A673 (cell line): ENCODE results near the gene GET4.

Experiments
- EZH2 ChIP-seq: fragments of 200-600 bp; sonication (generic); IDR thresholded peaks from 2 replicates; pipeline ENCODE4 v1.6.1; 2017; ENCODE audit warnings: borderline replicate concordance, low read depth, mild to moderate bottlenecking, mixed read lengths, antibody characterized with exemption, low read length; ENCODE audit not compliant: poor library complexity, severe bottlenecking
- TF ChIP-seq, protein P1 (sequence below): fragments of 300-800, 200-600 bp; sonication (generic); conservative IDR thresholded peaks from 2 replicates; pipeline ENCODE4 v1.5.1; 2017; ENCODE audit warnings: low read depth, mild to moderate bottlenecking, antibody characterized with exemption, low read length, moderate library complexity, mixed read lengths

GRCh38 chr7:874031-874749, 2.2 kb upstream of the GET4 start:
- TF ChIP-seq, protein P1, sequence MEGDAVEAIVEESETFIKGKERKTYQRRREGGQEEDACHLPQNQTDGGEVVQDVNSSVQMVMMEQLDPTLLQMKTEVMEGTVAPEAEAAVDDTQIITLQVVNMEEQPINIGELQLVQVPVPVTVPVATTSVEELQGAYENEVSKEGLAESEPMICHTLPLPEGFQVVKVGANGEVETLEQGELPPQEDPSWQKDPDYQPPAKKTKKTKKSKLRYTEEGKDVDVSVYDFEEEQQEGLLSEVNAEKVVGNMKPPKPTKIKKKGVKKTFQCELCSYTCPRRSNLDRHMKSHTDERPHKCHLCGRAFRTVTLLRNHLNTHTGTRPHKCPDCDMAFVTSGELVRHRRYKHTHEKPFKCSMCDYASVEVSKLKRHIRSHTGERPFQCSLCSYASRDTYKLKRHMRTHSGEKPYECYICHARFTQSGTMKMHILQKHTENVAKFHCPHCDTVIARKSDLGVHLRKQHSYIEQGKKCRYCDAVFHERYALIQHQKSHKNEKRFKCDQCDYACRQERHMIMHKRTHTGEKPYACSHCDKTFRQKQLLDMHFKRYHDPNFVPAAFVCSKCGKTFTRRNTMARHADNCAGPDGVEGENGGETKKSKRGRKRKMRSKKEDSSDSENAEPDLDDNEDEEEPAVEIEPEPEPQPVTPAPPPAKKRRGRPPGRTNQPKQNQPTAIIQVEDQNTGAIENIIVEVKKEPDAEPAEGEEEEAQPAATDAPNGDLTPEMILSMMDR: no peak
- no peak for TF ChIP-seq EZH2
